OCI-LY1 (cell line): ENCODE data around the gene TPRKB.
"Not testable (repeated sequence)": the region's sequence is repeated elsewhere in the genome, so short reads cannot be mapped to it uniquely, and the experiment has no call there.

Source experiments
- EZH2 ChIP-seq: fragments of 200-600 bp; sonication (generic), shearing (Covaris generic); IDR thresholded peaks from 2 replicates; pipeline ENCODE4 v1.8.0; 2017; ENCODE audit warnings: borderline replicate concordance, mixed run types, mild to moderate bottlenecking, antibody characterized with exemption, low read length, moderate library complexity, mixed read lengths
- TF ChIP-seq, protein P1 (sequence below): fragments of 200-600 bp; sonication (generic), shearing (Covaris generic); IDR thresholded peaks from 2 replicates; pipeline ENCODE4 v1.5.1; 2017; ENCODE audit warnings: mild to moderate bottlenecking, antibody characterized with exemption, low read length, moderate library complexity, mixed read lengths

DNA sequence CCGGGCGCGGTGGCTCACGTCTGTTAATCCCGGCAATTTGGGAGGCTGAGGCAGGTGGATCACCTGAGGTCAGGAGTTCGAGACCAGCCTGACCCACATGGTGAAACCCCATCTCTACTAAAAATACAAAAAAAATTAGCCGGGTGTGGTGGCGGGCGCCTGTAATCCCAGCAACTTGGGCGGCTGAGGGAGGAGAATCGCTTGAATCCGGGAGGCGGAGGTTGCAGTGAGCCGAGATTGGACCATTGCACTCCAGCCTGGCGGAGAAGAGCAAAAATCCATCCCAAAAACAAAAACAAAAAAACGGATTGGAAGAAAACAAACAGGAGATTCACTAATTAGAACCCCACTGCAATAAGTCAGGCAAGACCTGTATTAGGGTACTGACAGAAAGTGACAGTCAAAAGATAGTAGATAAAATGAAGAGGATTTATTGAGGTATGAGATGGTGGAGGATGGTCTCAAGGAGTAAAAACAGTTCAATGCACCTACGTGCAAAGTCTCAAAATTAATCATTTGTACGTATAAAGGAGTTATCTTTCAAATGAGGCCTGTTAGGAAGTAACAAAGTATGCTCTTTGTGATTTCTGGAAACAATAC is 41.8 kb upstream of the TPRKB start:
- TF ChIP-seq, protein P1, sequence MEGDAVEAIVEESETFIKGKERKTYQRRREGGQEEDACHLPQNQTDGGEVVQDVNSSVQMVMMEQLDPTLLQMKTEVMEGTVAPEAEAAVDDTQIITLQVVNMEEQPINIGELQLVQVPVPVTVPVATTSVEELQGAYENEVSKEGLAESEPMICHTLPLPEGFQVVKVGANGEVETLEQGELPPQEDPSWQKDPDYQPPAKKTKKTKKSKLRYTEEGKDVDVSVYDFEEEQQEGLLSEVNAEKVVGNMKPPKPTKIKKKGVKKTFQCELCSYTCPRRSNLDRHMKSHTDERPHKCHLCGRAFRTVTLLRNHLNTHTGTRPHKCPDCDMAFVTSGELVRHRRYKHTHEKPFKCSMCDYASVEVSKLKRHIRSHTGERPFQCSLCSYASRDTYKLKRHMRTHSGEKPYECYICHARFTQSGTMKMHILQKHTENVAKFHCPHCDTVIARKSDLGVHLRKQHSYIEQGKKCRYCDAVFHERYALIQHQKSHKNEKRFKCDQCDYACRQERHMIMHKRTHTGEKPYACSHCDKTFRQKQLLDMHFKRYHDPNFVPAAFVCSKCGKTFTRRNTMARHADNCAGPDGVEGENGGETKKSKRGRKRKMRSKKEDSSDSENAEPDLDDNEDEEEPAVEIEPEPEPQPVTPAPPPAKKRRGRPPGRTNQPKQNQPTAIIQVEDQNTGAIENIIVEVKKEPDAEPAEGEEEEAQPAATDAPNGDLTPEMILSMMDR: not testable (repeated sequence)
- not testable (repeated sequence) for TF ChIP-seq EZH2
